H1 (cell line): ENCODE measurements around the gene THBD. TPM values are rescaled to one million over a fixed set of nuclear protein-coding genes. Genes with fewer than 3 reads are reported as not detected.
A peak's percentile ranks its signal among the peaks of the same experiment; 100 is the strongest.

Source experiments
- CTCF ChIA-PET: fragments of 300-600 bp; sonication (Branson Sonifier 250); formaldehyde crosslinking; loops from one replicate; lab custom pipeline; 2021; ENCODE audit not compliant: partially characterized antibody; lab: Charles Lee
- POLR2A ChIA-PET: fragments of 300-600 bp; sonication (Branson Sonifier 250); formaldehyde crosslinking; loops from one replicate; lab custom pipeline; 2021; ENCODE audit warnings: inconsistent platforms; ENCODE audit not compliant: partially characterized antibody; lab: Charles Lee
- DNase-seq, 2 experiments: peaks; one replicate each; pipeline versions ENCODE4 v3.0.0 to v3.0.0-alpha.2; 2010 to 2022; ENCODE audit warnings: low spot score in 2 of 2, low read depth in 1 of 2, mixed read lengths in 1 of 2
- FAIRE-seq: peaks from 2 replicates; lab custom pipeline; 2011; peaks lifted over from hg19 to GRCh38; lab: Jason Lieb, UNC
- H2AFZ ChIP-seq: 2 replicates; pipeline ENCODE4 v1.8.1; 2012; ENCODE audit warnings: low read length, inconsistent platforms
- H2AK5ac ChIP-seq: 2 replicates; pipeline ENCODE4 v1.6.1; 2013; ENCODE audit warnings: low read depth, low read length
- H2BK120ac ChIP-seq: replicated peaks from 2 replicates; pipeline ENCODE3; 2013; ENCODE audit warnings: low read depth, low read length, inconsistent platforms
- H2BK12ac ChIP-seq: 2 replicates; pipeline ENCODE4 v1.6.1; 2013; ENCODE audit warnings: low read depth, low read length
- H2BK15ac ChIP-seq: 2 replicates; pipeline ENCODE4 v1.6.1; 2013; ENCODE audit warnings: low read length
- H2BK20ac ChIP-seq: 2 replicates; pipeline ENCODE4 v1.6.1; 2013; ENCODE audit warnings: low read length
- H2BK5ac ChIP-seq: 2 replicates; pipeline ENCODE4 v1.6.1; 2013; ENCODE audit warnings: low read depth, low read length
- H3K14ac ChIP-seq: 2 replicates; pipeline ENCODE4 v1.6.1; 2013; ENCODE audit warnings: inconsistent platforms; ENCODE audit not compliant: insufficient read length
- H3K18ac ChIP-seq: 2 replicates; pipeline ENCODE4 v1.6.1; 2013; ENCODE audit warnings: low read length; ENCODE audit errors: extremely low read depth
- H3K23ac ChIP-seq: 2 replicates; pipeline ENCODE4 v1.6.1; 2013; ENCODE audit warnings: inconsistent platforms; ENCODE audit not compliant: insufficient read length
- H3K23me2 ChIP-seq: 2 replicates; pipeline ENCODE4 v1.6.1; 2013; ENCODE audit warnings: low read depth, low read length
- H3K27ac ChIP-seq: 2 replicates; pipeline ENCODE4 v1.6.1; 2011; ENCODE audit warnings: low read depth, low read length, inconsistent platforms
- H3K27me3 ChIP-seq, 4 experiments: replicated peaks in 1 of 4; 1 replicate in 1 of 4; 2 replicates in 3 of 4; pipeline versions ENCODE4 v1.6.1 to v1.8.1; 2011 to 2013; ENCODE audit warnings: low read length in 3 of 4, mild to moderate bottlenecking in 3 of 4, inconsistent platforms in 2 of 4, mixed read lengths in 2 of 4, moderate library complexity in 1 of 4; ENCODE audit not compliant: control insufficient read depth in 3 of 4, insufficient read depth in 3 of 4; ENCODE audit errors: extremely low read depth in 1 of 4
- H3K36me3 ChIP-seq, 4 experiments: 2 replicates each; pipeline versions ENCODE4 v1.6.1 to v1.8.1; 2011 to 2013; ENCODE audit warnings: mild to moderate bottlenecking in 4 of 4, low read length in 3 of 4, moderate library complexity in 2 of 4, control low read depth in 1 of 4, inconsistent platforms in 1 of 4; ENCODE audit not compliant: insufficient read depth in 4 of 4, control insufficient read depth in 2 of 4
- H3K4ac ChIP-seq: replicated peaks from 2 replicates; pipeline ENCODE3; 2013; ENCODE audit warnings: low read length, low read depth, mixed read lengths, inconsistent platforms; ENCODE audit not compliant: insufficient read length
- H3K4me1 ChIP-seq, 4 experiments: replicated peaks in 1 of 4; 1 replicate in 1 of 4; 2 replicates in 3 of 4; pipeline versions ENCODE4 v1.6.1 to v1.8.1; 2011 to 2013; ENCODE audit warnings: low read length in 3 of 4, inconsistent platforms in 2 of 4, mixed read lengths in 1 of 4; ENCODE audit not compliant: insufficient read depth in 4 of 4, control insufficient read depth in 3 of 4
- H3K4me2 ChIP-seq, 2 experiments: 2 replicates each; pipeline versions ENCODE4 v1.6.1 to v1.8.1; 2011 to 2013; ENCODE audit warnings: low read depth in 2 of 2, low read length in 2 of 2, control low read depth in 1 of 2, inconsistent platforms in 1 of 2, mild to moderate bottlenecking in 1 of 2; ENCODE audit not compliant: insufficient read depth in 1 of 2
- H3K4me3 ChIP-seq, 4 experiments: fragments of 200-600, 300-600 bp in 1 of 4; sonication (generic), shearing (Covaris generic), sonication (Bioruptor Twin) in 1 of 4; 2 replicates each; pipeline versions ENCODE4 v1.5.1 to v1.8.1; 2011 to 2016; ENCODE audit warnings: low read length in 4 of 4, low read depth in 3 of 4, control low read depth in 2 of 4, inconsistent platforms in 2 of 4, mild to moderate bottlenecking in 2 of 4, mixed read lengths in 1 of 4, moderate library complexity in 1 of 4; ENCODE audit not compliant: insufficient read depth in 2 of 4; ENCODE audit errors: extremely low read depth in 1 of 4
- H3K56ac ChIP-seq: replicated peaks from 2 replicates; pipeline ENCODE3; 2013; ENCODE audit warnings: low read depth, mild to moderate bottlenecking, mixed read lengths, low read length, inconsistent platforms; ENCODE audit not compliant: insufficient read length
- H3K79me1 ChIP-seq: 2 replicates; pipeline ENCODE4 v1.6.1; 2013; ENCODE audit warnings: low read depth, low read length, control low read depth
- H3K79me2 ChIP-seq, 2 experiments: 2 replicates each; pipeline versions ENCODE4 v1.6.1 to v1.8.1; 2012 to 2013; ENCODE audit warnings: low read length in 2 of 2, mild to moderate bottlenecking in 2 of 2, inconsistent platforms in 1 of 2; ENCODE audit not compliant: insufficient read depth in 2 of 2, control insufficient read depth in 1 of 2
- H3K9ac ChIP-seq, 4 experiments: replicated peaks in 1 of 4; 1 replicate in 1 of 4; 2 replicates in 3 of 4; pipeline versions ENCODE4 v1.6.1 to v1.8.1; 2011 to 2013; ENCODE audit warnings: low read depth in 3 of 4, low read length in 3 of 4, control low read depth in 2 of 4, mild to moderate bottlenecking in 2 of 4, moderate library complexity in 2 of 4, inconsistent platforms in 1 of 4; ENCODE audit errors: extremely low read depth in 1 of 4
- H3K9me3 ChIP-seq, 2 experiments: 2 replicates each; pipeline versions ENCODE4 v1.6.1 to v1.8.1; 2012 to 2013; ENCODE audit warnings: mild to moderate bottlenecking in 2 of 2, moderate library complexity in 2 of 2, control low read depth in 1 of 2, inconsistent platforms in 1 of 2, low read depth in 1 of 2, low read length in 1 of 2, mixed read lengths in 1 of 2; ENCODE audit not compliant: insufficient read depth in 2 of 2
- H4K20me1 ChIP-seq, 2 experiments: replicated peaks in 1 of 2; 2 replicates each; pipeline versions ENCODE3 to v1.8.1; 2011 to 2013; ENCODE audit warnings: inconsistent platforms in 2 of 2, low read length in 2 of 2, mild to moderate bottlenecking in 1 of 2; ENCODE audit not compliant: insufficient read depth in 2 of 2, control insufficient read depth in 1 of 2
- H4K5ac ChIP-seq: 2 replicates; pipeline ENCODE4 v1.6.1; 2013; ENCODE audit warnings: low read length, low read depth, mixed read lengths, inconsistent platforms; ENCODE audit not compliant: insufficient read length
- H4K8ac ChIP-seq: 2 replicates; pipeline ENCODE4 v1.8.0; 2013; ENCODE audit warnings: mild to moderate bottlenecking, moderate library complexity, low read length, inconsistent platforms; ENCODE audit not compliant: insufficient read depth; ENCODE audit errors: extremely low read depth
- H4K91ac ChIP-seq: replicated peaks from 2 replicates; pipeline ENCODE3; 2013; ENCODE audit warnings: low read length, mixed read lengths, inconsistent platforms; ENCODE audit not compliant: insufficient read length
- CREB1 ChIP-seq: IDR thresholded peaks from 2 replicates; pipeline ENCODE4 v1.6.1; 2012; ENCODE audit warnings: inconsistent platforms
- GABPA ChIP-seq: IDR thresholded peaks from 2 replicates; pipeline ENCODE4 v1.6.1; 2011; ENCODE audit warnings: mild to moderate bottlenecking, low read length, moderate library complexity, borderline replicate concordance; ENCODE audit not compliant: insufficient read depth
- NRF1 ChIP-seq: IDR thresholded peaks from 2 replicates; pipeline ENCODE4 v1.6.1; 2011; ENCODE audit warnings: mild to moderate bottlenecking, low read depth, low read length, improper control_type of control experiment
- RNF2 ChIP-seq: fragments of 200-900, 300-1000 bp; sonication (generic); IDR thresholded peaks from 2 replicates; pipeline ENCODE4 v1.7.1; 2016; ENCODE audit warnings: borderline replicate concordance, low read depth, mild to moderate bottlenecking, antibody characterized with exemption, low read length; ENCODE audit not compliant: poor library complexity, severe bottlenecking; ENCODE audit errors: missing control alignments
- WGBS, 2 experiments: shearing (Covaris generic) in 1 of 2; methylation state at CpG; one replicate each; pipeline versions ENCODE4 v1.1.6 to v1.1.7; 2013 to 2015; ENCODE audit warnings: low lambda C conversion rate in 2 of 2, mixed read lengths in 2 of 2, inconsistent platforms in 1 of 2, low coverage in 1 of 2, missing lambda C conversion rate in 1 of 2; ENCODE audit not compliant: insufficient replicate concordance in 2 of 2, insufficient coverage in 1 of 2, insufficient read length in 1 of 2; ENCODE audit errors: extremely low coverage in 1 of 2, missing lambda C conversion rate in 1 of 2; 5-methylcytosine and 5-hydroxymethylcytosine counted together
- polyA plus RNA-seq, 7 experiments: library from polyadenylated mRNA; depleted of rRNA in 3 of 7; stranded (reverse) in 5 of 7; unstranded in 2 of 7; fragments of >200 nt in 5 of 7; fragments of 200-250 nt in 2 of 7; gene quantifications; 1 replicate in 5 of 7; 2 replicates in 1 of 7; 4 replicates in 1 of 7; pipeline versions ENCODE4 v1.2.1 to v1.2.3, GENCODE V29; 2011 to 2013; ENCODE audit warnings: missing spikeins in 2 of 7, mixed read lengths in 2 of 7
- total RNA-seq: library from RNA; stranded (reverse); fragmentation: NEBNext Ultra II Directional; extraction: Animal tissue kit (Norgen Biotek cat#: 25700); gene quantifications from 2 replicates; pipeline ENCODE4 v1.2.1, GENCODE V29; 2021

Gene THBD
- total and polyA plus RNA-seq, 2 of the 8 experiments (the other 6 are each of a cell fraction or from before 2014, with no cell fraction given), result 0.21 to 0.43 TPM

- Histone ChIP-seq H4K5ac (no peak overlapping the region), H3K23me2 (no peaks in the 10 kb centered on the region), H2BK5ac (peak overlapping the region; percentile 54; the same call in 1 of the 2 replicates), H3K79me1 (no peaks in the 10 kb centered on the region), H3K4me2 (no peak overlapping the region), H3K14ac (no peak overlapping the region), H4K91ac (peak overlapping the region; percentile 17), H3K9me3 (peaks cover 0 to 5% of the 10 kb centered on the region in 2 experiments; a peak in 1 of 4 replicates), H3K18ac (no peak overlapping the region), H3K79me2 (no peaks in the 10 kb centered on the region), H3K27ac (no peak overlapping the region), H2BK12ac (0 out of 2 replicates have a peak overlapping the region, but pooled peaks have one; percentile 91), H2BK20ac (no peak overlapping the region), H3K4me1 (peaks cover 0 to 9% (median 4%) of the 10 kb centered on the region in 4 experiments; a peak in 5 of 7 replicates), H3K4me3 (no peak overlapping the region), H4K20me1 (no peaks in the 10 kb centered on the region), H4K8ac (no peak overlapping the region), H3K9ac (no peak overlapping the region), H2BK15ac (no peak overlapping the region), H2AFZ (no peak overlapping the region), H3K56ac (no peak overlapping the region), H2BK120ac (no peak overlapping the region), H3K4ac (no peak overlapping the region), H3K27me3 (no peaks in the 10 kb centered on the region), H3K36me3 (no peaks in the 10 kb centered on the region), H3K23ac (no peak overlapping the region), H2AK5ac (no peak overlapping the region)
- WGBS, 2 experiments, result 89% methylated on average over 4 of the region's 4 CpGs; no CpG with 5 or more reads in 1 of the 2 experiments
- CTCF ChIA-PET, result interaction anchor here (0.8 to 11.7 kb wide), 12 partner anchors 11 to 474 kb away, joined by 3 to 90 read pairs (median 6); partner anchors contain the start of gene THBD
- POLR2A ChIA-PET, result interaction anchor here (1.5 to 2.4 kb wide), 2 partner anchors 10 to 12 kb away, joined by 3 to 13 read pairs; no protein-coding TSS in a partner anchor
- no peak for FAIRE-seq
- no peak for TF ChIP-seq CREB1
- TF ChIP-seq GABPA, result no peak
- TF ChIP-seq RNF2, result no peak
- TF ChIP-seq NRF1, result no peak
- DNase-seq, result no peak
Measured at GRCh38 chr20:23060629-23061028, 11.2 kb upstream of the THBD start.
